Superior temporal gyrus (tissue), 1 donor: ENCODE results near the gene GPR171.

Source experiments
- DNase-seq: peaks from one replicate; pipeline ENCODE4 v3.0.0-alpha.2; 2016; ENCODE audit errors: extremely low spot score

The GPR171 gene

DNA sequence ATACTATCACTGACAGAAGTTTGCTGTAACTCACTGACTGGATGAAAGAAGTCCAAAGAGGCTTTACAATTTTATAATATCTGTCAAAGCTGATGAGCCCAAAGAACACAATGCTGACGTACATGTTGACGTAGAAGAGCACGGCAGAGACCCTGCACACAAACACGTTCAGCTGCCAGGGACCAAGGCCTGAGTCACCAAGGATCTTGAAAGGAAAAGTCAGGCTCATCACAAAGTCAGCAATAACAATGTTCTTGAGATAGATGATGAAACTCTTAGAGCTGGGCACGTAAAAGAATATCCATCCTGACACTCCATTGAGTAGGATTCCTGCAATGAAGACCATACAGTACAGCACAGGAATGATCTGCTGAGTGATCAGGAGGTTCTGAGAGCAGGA, 10.9 kb upstream of the GPR171 start:
- DNase-seq = no peak

DNA sequence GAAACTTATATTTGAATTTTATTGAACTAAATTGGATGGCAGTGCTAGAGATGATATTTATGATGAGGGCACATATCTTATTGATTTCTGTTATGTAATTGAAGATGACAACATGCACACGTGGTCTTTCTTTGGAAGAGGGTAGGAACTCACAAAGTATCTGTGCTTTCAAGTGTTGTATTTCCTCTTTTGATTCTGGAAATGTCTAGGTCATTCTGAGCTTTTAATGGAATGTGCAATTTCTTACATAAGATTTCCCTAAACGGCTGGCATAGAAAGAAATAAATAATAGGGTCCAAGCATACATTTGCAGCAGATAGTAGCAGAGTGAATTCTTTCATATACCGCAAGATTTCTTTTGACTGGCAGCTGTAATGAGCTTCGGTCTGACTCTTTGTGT, 10.1 kb upstream of the GPR171 start:
- DNase-seq = no peak

DNA sequence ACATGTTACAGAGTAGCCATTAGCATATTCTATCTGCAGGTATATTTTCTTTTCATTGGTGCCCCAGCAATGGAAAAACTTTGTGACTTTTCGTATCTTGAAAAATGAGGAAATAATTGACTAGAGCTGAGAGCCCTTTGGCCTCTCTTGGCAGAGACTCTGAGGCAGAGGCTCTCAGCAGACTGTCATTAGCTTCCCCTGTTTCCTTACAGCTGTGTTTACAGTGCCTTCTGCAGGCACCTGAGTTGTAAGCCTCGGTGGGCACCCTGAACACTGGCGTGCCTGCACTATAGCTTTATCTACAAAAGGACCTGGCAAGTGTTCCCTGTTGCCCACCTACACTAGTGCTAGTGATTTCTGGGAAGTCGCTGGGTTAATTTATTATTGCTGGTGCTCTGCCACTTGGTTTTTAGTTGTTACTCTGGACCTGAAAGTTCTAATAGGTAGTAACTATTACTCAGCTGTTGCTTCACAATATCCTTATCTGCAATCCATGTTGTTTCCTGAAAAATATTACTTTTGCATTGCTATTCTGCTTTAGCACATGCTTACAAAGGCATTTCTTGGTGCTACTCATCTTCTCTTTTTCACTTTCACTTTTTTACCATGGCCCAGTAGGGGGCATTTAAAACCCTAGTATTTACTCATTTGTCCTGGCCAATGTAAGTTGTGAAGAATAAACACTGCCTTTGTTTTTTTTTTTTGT, 7.8 kb upstream of the GPR171 start:
- DNase-seq = no peak

DNA sequence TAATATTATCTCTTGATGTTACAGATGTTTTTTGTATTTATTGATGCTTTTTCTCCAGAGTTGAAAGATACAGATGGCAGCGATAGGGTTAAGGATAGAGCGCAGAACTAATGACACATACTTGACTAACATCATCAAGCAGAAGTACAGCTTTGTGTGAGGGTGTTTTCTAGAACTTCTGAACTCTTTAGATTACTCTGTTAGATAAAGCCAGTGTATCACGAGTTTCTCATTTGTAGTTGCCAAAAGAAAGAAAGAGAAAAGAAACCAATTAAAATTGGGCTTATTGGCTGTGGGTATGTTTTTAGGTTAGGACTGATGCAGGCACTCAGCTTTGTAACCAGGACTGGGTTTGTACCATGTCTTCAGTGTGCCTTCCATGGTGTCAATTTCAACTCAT, 6.6 kb upstream of the GPR171 start:
- no peak for DNase-seq

DNA sequence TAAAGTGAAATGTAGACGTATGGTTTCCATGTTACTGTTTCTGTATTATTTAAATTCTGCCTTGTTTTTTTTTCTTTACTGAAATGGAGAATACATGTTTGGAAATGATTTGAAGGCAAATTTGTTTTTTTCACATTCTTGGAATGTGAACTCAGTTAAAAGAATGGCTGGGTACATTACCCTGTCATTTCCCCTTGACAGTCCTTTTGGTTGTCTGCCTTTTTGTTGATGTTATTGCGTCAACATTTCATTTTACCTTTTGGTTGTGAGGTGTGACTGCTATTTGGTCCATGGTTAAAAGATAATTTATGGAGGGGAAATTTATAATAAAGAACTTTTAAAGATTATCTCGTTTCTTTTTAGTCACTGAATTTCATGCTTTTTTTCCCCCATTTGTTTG, 3.2 kb upstream of the GPR171 start:
- no peak for DNase-seq

DNA sequence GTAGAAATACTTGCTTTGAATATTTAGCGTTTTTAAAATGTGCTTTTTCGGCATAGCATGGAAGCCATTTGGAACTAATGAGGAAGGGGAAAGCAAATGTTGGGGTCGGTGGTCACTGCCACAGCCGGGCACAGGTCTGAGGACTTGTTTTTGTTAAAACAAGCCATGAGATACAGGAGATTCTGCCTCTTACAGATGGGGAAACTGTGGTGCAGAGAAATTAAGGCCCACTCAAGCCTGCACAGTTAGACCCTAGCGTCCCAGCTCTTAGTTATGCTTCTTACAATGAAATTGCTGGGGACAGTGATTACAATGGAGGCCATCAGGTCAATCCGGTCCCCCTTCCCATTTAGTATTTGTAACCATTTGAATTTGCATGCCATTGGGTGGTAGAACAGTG, 2.5 kb upstream of the GPR171 start:
- no peak for DNase-seq

DNA sequence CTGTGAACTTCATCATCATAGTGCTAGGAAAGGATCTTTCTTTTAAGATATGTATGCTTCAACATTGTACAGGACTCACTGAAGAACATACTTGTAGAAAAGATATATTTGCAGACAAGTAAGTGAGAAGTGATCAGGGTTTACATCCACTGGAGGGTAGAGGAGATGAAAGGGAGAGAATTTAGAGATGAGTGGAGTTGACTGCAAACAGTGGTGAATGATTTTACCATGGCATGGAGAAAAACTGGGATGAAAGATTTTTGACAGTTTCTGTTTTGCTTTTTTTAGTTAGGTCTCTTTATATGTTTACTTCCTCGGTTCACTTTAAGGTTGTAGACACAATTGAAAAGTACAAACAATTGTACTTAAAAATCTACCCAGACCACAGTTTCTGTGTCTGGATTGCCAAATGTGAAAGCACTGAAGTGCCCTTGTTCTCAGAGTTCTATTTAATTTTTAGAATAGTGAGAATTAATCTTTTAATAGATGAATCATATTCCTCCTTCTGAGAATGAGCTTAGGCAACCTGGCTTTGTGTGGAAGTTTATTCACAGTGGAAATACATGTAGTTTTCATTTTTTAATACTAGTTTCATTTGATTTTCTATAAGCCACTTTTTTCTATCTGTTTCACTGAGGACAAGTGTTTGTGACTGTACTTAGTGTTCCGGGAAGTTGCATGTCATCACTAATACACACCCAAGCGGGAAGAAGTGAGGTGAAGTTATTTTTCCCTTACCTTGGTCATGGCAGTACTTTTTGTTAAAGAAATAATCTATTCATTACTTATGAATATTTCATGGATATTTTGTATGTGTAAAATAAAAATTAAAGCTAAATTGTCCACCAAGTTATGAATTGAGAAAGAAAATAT, 1.8 kb upstream of the GPR171 start:
- DNase-seq = no peak

DNA sequence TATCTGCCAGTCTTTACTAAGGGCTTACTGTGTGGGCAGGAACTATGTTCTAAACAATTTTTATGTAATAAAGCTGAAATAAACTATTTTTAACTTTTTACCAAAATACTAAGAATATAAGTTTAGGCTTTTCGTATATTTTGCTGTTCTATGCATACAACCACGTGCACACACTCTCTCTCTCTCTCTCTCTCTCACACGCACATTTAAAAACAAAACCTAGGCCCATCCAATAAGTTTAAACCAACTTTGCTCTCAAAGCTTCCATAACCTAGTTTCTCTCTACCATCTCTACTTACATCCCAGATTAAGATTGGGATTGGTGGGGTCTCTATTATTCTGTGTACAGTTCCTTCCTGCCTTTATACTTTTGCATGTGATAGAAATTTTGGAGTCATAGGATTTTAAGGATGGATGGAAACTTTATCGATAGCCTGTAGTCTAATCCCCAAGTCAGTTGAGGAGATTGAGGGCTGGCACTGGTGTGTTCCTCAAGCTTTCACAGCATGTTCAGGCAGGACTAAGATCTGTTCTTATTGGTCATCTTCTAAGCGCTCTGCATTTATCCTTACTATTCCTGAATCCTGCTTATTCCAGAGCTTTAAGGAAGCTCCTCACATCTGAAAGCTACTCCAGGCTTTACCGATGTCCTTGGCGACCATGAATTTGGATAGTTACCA, 1.8 kb downstream of the GPR171 start:
- no peak for DNase-seq

DNA sequence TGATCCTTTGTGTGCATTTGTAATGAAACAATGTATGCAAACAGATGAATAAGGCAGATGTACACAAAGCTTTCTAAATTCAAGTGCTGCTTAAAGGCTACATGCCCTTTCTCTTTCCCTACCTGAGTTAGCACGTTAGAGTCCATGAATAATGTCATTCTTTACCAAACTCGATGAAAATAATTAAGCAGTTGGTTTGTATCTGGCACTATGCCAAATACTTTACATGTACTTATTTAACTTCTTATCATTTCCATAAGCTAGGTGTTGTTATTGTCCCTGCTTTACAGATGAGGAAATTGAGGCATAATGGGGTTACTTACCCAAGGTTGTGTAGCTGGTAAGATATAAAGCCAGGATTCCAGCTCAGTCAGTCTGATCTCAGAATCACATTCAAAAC, 2.4 kb downstream of the GPR171 start:
- no peak for DNase-seq

DNA sequence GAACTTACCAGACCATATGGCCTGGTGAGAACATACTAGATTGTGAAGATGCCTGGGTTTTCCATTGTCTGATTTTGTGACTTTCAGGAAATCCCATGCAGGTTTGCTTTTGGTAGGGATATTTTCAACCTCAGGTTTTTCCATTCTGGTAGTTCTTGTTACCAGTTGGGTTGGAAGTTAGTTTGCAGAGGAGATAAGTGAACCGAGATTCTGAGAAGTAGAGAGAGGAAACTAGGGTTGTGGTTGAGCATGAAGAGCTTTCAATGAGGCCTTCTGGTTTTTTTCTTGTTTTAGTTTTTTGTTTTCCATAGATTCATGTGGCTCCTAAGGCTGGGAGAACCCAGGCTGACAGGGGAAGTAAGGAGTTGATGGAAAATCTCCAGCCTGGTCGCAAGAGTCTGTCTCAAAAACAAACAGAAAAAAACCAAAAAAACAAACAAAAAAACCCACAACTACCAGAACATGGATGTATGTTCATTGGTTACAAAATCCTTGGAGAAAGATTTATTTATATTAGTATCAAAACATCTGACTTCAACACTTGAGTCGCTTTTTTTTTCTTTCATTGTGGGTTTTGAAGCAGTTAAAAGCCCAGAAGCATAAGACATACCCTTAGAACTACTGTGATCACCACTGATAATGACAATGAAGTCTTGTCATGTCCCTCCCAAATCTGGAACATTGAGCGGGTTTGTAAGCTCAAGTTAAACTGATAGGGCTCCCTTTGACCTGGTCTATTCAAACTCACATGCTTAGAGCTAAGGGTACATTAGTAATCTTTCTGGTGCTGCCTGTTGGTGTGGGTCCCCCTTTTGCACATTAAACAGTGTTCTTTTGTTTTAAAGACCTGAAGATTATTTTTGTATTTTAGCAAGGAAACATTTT, 3.2 kb downstream of the GPR171 start:
- DNase-seq = no peak

DNA sequence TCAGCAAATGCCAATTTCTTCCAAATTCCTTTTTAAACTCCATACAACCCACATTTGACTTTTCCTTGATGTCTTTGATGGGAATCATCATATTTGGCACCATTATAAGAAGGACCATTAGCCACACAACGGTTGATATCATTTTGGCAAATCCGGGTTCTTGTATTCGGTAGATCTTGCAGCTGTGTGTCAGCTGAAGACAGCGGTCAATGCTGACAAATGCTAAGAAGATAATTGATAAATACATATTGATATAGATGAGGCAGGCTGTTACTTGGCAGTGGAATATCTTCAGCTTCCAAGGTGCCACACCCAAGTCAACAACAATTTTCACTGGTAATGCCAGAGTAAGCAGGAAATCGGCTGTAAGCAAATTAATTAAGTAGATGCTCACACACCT, 4.2 kb downstream of the GPR171 start:
- DNase-seq = no peak

DNA sequence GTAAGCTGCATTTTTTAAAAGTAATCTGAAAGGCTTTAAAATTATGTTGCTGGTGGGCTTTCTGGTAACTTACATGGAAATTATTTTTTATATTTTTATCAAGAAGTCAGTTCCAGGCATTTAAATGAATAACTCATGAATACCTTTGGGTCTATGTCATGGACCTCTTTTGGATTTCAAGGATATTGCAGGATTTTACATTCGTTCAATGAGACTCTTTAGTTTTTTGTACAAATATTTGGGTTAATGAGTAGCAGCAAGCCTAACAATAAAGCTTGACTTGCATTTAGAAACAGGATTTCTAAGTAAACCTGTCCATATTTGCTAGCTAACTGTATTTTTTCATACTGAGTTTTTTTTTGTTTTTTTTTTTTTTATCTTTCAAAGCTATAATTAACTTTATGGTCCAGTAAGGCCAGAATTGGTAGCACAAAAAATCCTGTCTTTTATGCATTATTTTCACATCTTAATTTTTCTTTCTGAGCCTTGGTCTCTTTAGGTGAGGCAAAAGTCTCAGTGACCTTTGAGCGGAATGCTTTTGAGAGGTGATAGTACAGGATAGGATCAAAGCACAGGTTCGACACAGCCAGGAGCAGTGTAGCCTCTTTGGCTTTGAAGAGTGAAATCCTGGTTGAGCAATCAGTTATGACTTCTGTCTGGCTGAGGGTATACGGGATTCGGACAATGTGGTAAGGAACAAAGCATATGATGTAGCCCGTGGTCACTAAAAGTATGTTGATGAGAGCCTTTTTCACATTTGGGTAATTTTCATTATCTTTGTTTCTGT, 4.8 kb downstream of the GPR171 start:
- no peak for DNase-seq

DNA sequence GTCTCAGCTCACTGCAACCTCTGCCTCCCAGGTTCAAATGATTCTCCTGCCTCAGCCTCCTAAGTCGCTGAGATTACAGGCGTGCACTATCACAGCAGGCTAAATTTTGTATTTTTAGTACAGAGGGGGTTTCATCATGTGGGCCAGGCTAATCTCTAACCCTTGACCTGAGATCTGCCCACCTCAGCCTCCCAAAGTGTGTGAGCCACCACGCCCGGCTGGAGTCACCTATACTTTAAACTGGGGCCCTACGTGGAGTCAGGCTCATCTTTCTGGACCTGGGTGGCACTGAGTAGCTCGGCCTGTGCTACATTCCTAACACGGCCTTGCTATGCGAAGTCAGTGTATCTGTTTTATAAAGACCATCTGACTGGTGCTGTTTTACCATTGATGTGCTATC, 5.8 kb downstream of the GPR171 start:
- no peak for DNase-seq

DNA sequence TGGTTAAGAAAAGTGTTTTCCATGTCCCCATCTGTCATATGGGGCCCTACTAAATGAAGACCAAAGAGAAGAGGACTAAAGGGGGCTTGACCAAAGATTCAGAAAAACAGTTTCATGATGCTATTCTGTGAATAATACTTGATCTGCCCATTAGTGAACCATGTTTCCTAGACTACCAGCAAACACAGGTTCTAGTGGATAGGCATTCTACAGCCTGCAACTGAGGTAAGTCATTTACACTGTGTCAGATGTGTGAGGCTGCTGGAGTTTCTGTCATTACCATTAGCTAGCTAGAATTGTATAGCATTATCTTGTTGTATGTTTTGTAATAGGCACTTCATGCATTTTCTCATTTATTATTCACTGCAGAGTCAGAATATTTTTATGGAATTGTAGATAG, 6.6 kb downstream of the GPR171 start:
- no peak for DNase-seq

DNA sequence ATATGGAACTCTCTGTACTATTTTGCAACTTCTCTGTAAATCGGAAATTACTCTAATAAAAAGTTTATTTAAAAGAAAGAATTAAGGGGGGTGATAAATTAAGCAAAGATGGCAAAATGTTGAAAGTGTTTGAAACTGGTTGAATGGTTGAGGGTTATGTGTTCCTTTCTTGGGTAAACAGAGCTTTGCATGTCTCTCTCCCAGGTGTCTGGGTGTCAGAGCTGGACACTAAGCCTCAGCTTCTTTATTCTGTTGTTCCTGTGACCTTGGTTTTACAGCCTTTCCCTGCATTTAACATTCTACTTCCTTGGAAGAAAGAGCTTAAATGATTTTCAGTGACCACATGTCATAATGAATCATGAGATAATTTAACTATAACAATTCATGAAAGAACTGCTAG, 7.2 kb downstream of the GPR171 start:
- DNase-seq = no peak

DNA sequence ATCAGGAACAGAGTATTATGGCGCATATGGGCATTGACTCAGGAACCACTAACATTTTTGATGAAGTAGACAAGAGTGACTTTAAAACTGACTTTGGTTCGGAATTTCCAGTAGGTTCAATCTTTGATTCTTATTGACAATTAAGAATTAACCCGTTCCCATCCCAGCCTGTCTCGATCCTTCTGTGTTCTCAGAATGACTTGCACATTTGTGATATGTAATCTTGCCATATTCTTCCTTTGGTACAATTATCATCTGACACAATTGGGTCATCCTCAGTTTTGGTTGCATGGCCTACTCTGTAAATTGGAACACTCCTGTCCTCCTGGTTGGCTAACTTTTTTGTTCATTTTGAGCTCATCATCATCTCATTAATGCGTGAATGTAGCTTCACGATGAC, 10.5 kb downstream of the GPR171 start:
- DNase-seq = no peak

DNA sequence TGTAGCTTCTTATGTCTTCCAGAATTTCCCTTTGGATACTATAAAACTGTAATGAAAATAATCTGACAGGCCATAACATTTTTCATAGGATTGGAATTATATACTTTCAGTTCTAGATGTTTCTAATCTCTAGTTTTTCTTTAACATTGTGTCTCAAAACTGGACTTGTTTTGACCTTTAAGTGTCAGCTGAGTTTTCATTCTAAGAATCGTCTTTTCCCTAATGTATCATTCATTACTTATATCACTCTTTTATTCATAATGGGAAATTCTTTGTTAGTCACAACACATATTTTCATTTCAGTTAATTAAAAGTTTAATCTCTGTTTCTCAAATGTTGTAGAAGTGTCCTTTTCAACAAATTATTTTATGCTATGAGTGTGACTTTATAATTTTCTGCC, 11.9 kb downstream of the GPR171 start:
- DNase-seq = no peak

DNA sequence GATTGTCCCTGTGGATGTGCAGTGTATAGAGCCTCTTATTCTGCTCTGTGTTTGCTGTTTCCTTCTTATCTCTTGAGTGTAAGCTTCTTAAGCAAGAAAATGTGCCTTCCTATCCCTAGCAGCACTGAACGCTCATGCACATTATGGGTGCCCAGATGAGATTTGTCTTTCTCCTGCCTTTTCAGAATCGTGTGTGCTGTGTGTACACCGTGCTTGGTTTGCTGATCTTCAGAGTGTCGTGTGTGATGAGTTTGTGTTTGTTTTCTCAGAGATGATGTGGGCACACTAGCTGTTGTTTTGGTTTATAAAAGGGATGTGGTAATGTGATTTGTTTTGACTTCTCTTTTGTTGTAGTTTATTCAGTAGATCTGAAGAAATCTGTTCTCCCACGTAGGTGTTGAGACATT, 19.7 kb downstream of the GPR171 start:
- DNase-seq = no peak

DNA sequence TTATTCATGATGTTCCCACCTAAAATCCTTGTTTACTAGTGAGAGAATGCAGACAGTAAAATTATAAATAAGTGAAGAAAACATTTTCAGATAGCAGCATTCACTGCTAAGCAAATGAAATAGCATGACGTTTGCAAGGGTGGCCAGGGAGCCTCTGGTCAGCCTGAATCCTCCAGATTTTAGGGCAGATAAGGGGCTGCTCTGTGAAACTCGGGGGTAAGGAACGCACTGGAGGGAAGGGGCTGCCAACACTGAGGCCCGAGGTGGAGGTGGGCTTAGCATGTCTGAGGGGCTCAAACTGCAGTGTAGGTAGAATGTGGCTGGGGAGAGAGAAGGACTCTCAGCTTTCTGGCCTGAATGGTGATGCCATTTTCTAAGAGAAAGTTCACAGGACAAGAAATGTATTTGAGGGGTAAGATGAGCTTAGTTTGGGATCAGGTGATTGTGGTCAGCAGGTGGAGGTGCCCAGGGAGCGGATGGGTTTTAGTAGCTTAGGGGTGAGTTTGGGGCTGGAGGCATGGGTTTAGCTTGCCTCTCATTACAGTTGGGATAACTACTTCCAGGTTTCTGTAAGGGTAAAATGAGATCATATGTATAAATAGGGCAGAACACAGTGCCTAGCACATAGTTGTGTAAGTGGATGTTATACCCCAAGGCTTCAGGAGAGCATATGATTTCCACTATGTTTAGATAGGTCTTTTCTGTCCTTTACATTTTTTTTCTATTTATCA, 20.5 kb downstream of the GPR171 start:
- DNase-seq = no peak

DNA sequence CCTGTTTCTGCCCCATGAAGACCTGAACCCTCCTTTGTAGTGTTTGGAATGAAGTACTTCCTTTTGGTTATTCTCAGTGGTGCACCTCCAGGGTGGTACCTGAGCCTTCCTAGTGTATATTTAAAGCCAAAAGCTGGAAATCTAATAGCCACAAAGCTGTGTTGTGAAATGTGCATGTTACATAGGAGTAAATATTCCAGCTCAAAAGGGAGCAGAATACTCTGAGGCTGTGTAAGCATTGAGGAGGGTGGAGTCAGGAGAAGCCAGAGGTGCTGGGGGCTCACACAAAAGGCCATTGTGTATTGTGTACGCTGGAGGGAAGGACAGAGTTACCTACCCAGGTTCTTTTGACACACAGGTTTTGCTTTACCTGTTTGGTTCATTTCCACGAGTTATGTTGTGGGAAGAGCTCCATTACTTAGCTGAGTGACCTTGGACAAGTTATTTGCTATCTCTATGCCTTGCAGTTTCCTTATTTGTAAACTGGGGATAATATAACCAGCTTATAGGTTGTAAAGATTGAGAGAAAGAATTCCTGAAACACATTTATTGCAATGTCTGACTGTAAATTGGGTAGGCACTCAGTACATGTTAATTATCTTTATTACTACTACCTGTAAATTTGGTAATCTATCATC, 24.7 kb downstream of the GPR171 start:
- no peak for DNase-seq
